G401 (cell line): ENCODE measurements around the gene LINC00305. TPM values are rescaled to one million over a fixed set of nuclear protein-coding genes. Genes with fewer than 3 reads are reported as not detected.
A peak's percentile ranks its signal among the peaks of the same experiment; 100 is the strongest.

Experiments used
- DNase-seq: peaks from one replicate; pipeline ENCODE4 v3.0.0-alpha.2; 2015; ENCODE audit warnings: low spot score
- in situ Hi-C: cut with HindIII; loops from 2 replicates; pipeline ENCODE4 v1.10.0; 2016; ENCODE audit warnings: low sequenced_read_pairs, mixed read lengths
- total RNA-seq: library from RNA; depleted of rRNA; stranded (reverse); fragments of >200 nt; shearing (Covaris generic); gene quantifications from 2 replicates; pipeline ENCODE4 v1.2.3, GENCODE V29; 2014

LINC00305 gene
- total RNA-seq, 1 experiment from 2014 or later: not detected

DNA sequence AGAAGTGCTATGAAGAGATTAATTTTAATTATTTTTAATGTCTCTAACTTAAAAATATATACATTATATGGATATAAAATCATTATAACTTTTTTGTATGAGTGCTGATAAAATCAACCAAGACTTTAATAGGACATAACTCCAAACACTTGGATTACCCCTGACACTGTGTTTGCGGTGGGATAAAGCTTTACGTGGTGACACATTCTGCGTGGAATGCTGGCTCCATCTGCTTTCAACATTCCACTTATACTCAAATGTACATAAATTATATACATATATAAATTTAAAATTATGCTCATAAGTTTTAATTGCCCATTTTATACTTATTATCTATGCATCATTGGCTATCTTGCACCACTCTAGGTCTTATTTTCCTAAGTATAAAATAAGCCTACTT is 30.5 kb downstream of the LINC00305 start:
- no peak for DNase-seq
- in situ Hi-C loops: no loop called here

DNA sequence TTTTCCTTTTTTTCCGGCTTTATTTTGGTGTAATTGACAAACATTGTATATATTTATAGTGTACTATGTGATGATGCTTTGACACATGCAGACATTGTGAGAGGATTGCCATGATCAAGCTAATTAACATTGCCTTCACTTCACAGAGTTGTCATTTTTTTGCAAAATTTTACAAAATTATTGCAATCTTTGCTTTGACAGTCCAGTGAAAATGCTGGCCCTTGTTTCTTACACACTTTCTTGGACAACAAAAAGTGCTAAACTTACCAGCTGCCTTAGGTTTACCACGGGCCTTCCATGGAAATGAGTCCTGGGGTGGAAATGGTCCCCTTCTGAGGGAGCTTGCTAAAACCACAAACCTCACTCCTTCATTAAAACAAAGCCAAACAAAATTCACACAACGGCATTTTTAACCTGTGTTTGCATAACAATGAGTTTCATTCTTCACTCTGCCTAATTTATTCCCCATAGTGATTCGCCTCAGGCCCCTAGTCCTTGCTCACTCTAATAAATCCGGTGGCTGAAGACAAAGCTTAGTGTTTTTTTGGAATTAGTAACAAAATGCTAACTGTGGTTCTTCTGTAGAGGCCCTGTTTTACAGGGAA is 32.2 kb downstream of the LINC00305 start:
- in situ Hi-C loops: no loop called here

DNA sequence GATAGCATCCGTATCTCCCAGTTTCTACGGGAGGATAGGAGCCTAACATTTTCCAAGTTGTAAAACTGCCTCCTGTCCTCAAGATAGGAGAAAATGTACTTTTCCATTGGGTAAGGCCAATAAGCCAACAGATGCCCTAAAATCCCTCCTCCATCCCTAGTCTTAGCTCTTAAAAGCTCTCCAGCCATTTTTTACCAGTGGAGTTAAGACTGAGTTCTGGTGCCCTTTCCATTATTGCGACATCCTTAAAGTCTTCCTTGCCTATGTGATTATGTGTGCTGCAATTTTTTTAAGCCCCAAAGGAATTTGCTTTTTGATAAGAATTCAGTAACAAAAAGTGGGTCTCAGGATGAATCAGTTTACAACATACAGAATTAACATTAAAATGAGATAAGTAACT is 33.0 kb downstream of the LINC00305 start:
- no peak for DNase-seq

More for the DNA sequence above, 32.2 kb downstream of the LINC00305 start:
- no peak for DNase-seq

GRCh38 chr18:64111950-64112349 is 36.9 kb downstream of the LINC00305 start:
- in situ Hi-C loops: no loop called here
- no peak for DNase-seq

More for the DNA sequence above, 33.0 kb downstream of the LINC00305 start:
- in situ Hi-C loops: no loop called here

DNA sequence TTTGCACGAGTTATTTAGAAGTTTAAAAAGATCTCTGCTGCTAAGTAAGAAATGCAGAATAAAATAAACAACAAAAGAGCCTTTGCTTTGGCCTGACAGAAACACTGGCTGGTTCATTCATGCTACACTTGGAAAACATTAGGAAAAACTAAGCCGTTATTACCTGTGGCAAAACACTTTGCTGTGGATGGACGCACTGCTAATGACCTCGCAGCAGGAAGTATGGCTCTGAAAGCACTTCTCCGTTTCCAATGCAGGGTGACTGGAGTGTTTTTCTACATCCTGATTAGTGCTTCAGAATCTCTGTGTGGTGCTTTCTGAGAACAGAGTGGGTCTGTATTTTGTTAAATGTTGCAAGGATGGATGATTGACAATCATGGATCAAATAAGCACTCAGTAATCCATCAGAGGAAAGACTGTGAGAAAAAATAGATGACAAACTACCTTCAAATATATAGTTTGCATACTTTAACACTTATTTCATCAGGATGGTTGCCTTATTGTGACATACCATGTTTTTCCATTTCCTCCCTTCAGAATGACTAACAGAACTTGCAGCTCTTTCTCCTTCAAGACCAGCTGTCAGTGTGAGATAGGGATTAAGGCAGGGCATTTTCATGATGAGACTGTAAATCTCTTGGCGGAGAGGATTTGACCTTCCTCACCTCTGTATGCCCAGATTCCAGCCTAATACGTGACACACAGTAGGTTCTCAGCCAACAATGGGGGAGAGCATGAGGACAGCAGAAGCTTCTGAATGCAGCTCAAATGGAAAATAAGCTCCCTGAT is 38.0 kb downstream of the LINC00305 start:
- in situ Hi-C loops: no loop called here
- DNase-seq: no peak

DNA sequence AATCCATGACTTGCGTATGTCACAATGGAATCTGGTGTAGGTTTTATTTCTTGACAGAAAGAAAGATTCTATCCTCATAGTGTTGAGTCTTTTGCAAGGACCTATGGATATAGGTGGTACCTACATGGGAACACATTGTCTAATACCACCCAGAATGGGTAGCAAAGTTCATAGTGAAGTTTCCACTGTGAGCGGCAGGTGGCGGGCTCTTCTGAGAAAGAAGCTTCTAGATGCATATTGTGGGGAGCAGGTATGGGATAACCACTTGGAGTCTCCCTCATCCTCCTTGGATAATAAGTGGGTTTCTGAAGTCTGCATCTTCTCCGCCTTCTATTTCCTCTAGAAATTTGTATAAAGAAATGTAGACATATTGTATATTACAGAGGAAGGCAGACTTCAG is 44.9 kb downstream of the LINC00305 start:
- in situ Hi-C loops: no loop called here
- no peak for DNase-seq

DNA sequence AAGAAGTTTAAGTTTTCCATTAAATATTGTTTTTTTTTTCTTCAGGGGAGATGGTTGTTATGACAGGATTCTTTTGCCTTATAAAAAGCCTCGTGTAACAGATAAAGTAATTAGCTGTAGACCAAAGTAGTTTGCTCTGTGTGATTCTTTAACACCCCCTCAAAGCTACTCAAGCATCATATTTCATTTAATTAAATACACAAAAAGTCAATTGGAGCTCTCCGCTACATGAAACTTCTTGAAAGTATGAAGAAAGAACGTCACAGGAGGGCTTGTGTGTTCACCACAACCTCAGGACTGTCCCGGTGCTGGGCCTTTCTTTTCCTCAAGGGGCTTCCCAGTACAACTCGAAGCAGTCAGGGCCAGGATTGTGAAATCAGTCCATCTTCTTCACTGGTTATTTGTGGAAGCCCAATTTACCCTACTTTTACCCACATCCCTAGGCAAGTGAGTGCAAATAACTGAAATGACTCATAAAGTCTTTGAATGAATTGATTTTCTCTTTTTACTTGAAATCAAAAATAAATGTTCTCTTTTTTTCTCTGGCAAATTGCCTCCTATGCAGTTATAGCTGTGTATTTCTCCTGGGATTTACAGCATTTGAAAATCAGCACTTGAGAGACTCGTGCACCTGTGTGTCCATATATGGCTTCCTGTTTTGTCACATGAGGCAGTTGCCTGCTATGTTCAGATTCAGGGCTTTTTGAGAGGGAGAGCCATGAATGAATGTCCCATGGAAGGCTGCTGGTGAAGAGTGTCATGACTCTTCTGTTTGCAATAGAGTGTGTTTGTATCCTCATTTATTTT is 48.6 kb downstream of the LINC00305 start:
- DNase-seq: no peak
- in situ Hi-C loops: no loop called here

DNA sequence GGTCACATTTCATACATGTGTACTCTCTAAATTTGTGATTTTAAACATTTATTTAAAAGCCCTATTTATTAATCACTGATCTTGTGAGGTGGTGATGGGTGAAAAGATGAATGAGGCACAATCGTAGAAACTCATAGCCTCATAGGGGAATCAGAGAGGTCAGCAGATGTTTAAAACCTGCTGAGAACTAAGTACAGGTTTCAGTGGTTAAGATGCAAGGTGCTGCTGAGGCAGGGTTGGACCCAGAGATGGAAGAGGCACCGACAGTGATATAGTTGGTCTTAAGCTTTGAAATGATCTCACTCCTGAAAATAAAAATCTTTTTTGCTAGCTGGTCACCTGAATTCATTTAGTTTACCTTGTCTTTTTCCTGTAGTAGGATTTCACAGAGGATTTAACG is 49.6 kb downstream of the LINC00305 start:
- in situ Hi-C loops: no loop called here

GRCh38 chr18:64097497-64097896 is 51.4 kb downstream of the LINC00305 start:
- peak; percentile 8 for DNase-seq
- in situ Hi-C loops: no loop called here

More for the DNA sequence above, 49.6 kb downstream of the LINC00305 start:
- no peak for DNase-seq

- DNase-seq: no peak
- in situ Hi-C loops: no loop called here
Measured at GRCh38 chr18:64095056-64095455, 53.8 kb downstream of the LINC00305 start.

- no peak for DNase-seq
- in situ Hi-C loops: no loop called here
Measured at GRCh38 chr18:64094210-64094609, 54.7 kb downstream of the LINC00305 start.

GRCh38 chr18:64091526-64091925 is 57.4 kb downstream of the LINC00305 start:
- in situ Hi-C loops: no loop called here
- no peak for DNase-seq

DNA sequence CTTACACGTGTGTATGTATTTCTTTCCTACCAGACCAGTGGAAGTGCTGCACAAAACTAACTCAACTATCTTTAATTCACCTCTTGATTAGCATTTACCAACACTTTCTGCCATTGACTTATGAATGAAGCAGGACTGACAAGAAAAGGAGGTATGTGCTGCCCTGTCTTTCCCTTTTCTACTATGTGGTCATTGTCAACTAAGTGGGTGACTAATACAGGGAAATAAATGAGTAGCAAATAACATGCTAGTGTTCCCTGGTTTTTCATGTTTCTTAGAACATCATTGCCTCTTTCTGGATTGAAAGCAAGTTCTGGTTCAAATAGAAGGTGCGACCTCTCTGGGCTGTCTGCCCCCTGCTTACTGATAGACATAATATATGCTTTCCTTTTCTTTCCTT is 58.0 kb downstream of the LINC00305 start:
- DNase-seq: no peak
- in situ Hi-C loops: no loop called here

DNA sequence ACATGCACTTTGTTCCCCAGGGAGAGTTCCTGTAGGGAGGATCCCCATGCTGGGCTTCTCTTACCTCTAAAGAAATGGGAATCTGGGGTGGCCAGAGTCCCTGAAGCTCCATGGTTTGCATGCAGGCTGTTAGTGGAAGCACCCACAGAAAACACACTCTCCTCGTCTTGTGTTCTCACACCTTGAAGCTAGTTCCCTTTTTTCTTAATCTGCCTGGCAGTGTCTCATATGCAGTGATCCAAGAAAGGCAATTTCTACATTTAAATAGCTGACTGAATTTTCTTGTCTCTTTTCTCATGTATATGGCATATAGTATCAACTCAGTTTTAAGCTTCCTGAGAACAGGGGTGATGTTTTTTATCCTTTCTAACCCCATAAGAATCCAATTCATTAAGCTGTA is 65.0 kb downstream of the LINC00305 start:
- in situ Hi-C loops: no loop called here
- DNase-seq: no peak

GRCh38 chr18:64082513-64082912 is 66.4 kb downstream of the LINC00305 start:
- in situ Hi-C loops: no loop called here
- DNase-seq: no peak

- in situ Hi-C loops: no loop called here
- peak; percentile 9 for DNase-seq
Measured at GRCh38 chr18:64082054-64082453, 66.8 kb downstream of the LINC00305 start.

DNA sequence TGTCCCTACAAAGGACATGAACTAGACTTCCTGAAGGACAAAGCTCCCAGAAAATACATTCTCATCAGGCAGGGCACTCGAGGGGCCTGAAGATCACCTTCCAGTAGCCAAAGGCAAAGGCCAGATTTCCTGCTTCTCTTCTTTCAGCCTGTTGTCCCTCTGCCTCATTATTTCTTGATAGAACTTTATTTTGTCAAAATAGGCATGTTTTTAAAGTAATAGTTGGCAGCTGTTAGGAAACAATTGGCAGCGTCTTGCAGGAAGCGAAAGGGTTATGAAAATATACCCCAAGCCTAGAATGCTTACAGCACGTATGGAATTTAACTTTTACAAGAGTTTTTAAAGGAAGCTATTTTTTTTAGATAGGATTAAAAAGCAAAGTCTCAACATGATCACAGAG is 74.9 kb downstream of the LINC00305 start:
- no peak for DNase-seq
- in situ Hi-C loops: no loop called here

DNA sequence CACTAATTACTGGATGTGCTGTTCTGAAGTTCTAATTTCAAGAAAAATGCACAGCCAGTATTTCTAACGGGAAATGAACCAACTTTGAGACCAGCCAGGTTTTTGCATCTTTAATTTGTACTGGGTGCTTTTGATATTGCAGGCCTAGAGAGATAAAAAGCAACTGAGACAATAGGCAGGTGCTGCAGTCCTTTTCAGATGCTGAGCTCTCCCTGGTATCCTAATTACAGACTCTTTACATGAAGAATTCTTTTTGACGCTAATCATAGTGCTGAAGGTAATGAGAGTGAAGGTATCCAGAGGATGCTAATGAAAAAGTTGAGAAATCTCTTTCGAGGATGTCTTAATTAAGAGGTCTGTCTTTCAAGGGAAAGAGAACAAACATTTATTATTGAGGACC is 93.9 kb downstream of the LINC00305 start:
- in situ Hi-C loops: no loop called here
- DNase-seq: no peak

GRCh38 chr18:64053246-64053645 is 95.6 kb downstream of the LINC00305 start:
- no peak for DNase-seq
- in situ Hi-C loops: no loop called here

GRCh38 chr18:64052772-64053171 is 96.1 kb downstream of the LINC00305 start:
- DNase-seq: no peak
- in situ Hi-C loops: no loop called here
